WERI-Rb-1 (cell line): ENCODE data around the gene FAT1.

ENCODE experiments used
- DNase-seq: peaks from one replicate; pipeline ENCODE4 v3.0.0-alpha.2; 2020
- H3K27ac ChIP-seq: fragments of 250-450 bp; sonication (Bioruptor Pico); 2 replicates; pipeline ENCODE4 v1.5.1; 2020; ENCODE audit warnings: mild to moderate bottlenecking, moderate library complexity
- H3K27me3 ChIP-seq: fragments of 250-450 bp; sonication (Bioruptor Pico); 2 replicates; pipeline ENCODE4 v1.5.1; 2021; ENCODE audit warnings: mild to moderate bottlenecking, low read depth, moderate library complexity; ENCODE audit not compliant: insufficient read depth, severe bottlenecking
- H3K36me3 ChIP-seq: fragments of 250-450 bp; sonication (Bioruptor Pico); 2 replicates; pipeline ENCODE4 v1.5.1; 2020; ENCODE audit warnings: mild to moderate bottlenecking, moderate library complexity
- H3K4me3 ChIP-seq: 2 replicates; pipeline ENCODE4 v1.5.1; 2011; ENCODE audit warnings: low read depth, mild to moderate bottlenecking, control low read depth, low read length
- H3K9me3 ChIP-seq: fragments of 250-450 bp; sonication (Bioruptor Pico); 2 replicates; pipeline ENCODE4 v1.5.1; 2021; ENCODE audit warnings: mild to moderate bottlenecking, moderate library complexity; ENCODE audit not compliant: severe bottlenecking
- CTCF ChIP-seq: IDR thresholded peaks from 2 replicates; pipeline ENCODE4 v1.5.1; 2011; ENCODE audit warnings: low read depth, mild to moderate bottlenecking, control low read depth, inconsistent platforms, low read length

The FAT1 gene

GRCh38 chr4:186767794-186768193, 44.1 kb upstream of the FAT1 start:
- Histone ChIP-seq H3K4me3 (no peak overlapping the region), H3K27ac (no peak overlapping the region), H3K36me3 (no peaks in the 10 kb centered on the region), H3K9me3 (peaks cover 4% of the 10 kb centered on the region), H3K27me3 (peaks cover 64% of the 10 kb centered on the region)
- no peak for TF ChIP-seq CTCF
- no peak for DNase-seq

GRCh38 chr4:186765673-186766546, 42.3 kb upstream of the FAT1 start:
- no peak for TF ChIP-seq CTCF
- DNase-seq: no peak
- H3K36me3 ChIP-seq: no peaks in the 10 kb centered on the region
- no peak overlapping the region for H3K4me3 ChIP-seq
- peaks cover 70% of the 10 kb centered on the region for H3K27me3 ChIP-seq
- peaks cover 4% of the 10 kb centered on the region for H3K9me3 ChIP-seq
- H3K27ac ChIP-seq: no peak overlapping the region

GRCh38 chr4:186765138-186765537, 41.5 kb upstream of the FAT1 start:
- Histone ChIP-seq H3K4me3 (no peak overlapping the region), H3K27me3 (peaks cover 75% of the 10 kb centered on the region), H3K27ac (no peak overlapping the region), H3K36me3 (no peaks in the 10 kb centered on the region), H3K9me3 (peaks cover 4% of the 10 kb centered on the region)
- TF ChIP-seq CTCF: no peak
- DNase-seq: no peak

- TF ChIP-seq CTCF: no peak
Measured at GRCh38 chr4:186764457-186764856, 40.8 kb upstream of the FAT1 start.

GRCh38 chr4:186762865-186763264, 39.2 kb upstream of the FAT1 start:
- TF ChIP-seq CTCF: no peak
- Histone ChIP-seq H3K36me3 (no peaks in the 10 kb centered on the region), H3K4me3 (no peak overlapping the region), H3K27ac (no peak overlapping the region), H3K9me3 (no peaks in the 10 kb centered on the region), H3K27me3 (peaks cover 92% of the 10 kb centered on the region)
- DNase-seq: no peak

More at GRCh38 chr4:186764457-186764856, 40.8 kb upstream of the FAT1 start:
- Histone ChIP-seq H3K27me3 (peaks cover 81% of the 10 kb centered on the region), H3K9me3 (peaks cover 4% of the 10 kb centered on the region), H3K4me3 (no peak overlapping the region), H3K27ac (no peak overlapping the region), H3K36me3 (no peaks in the 10 kb centered on the region)
- DNase-seq: no peak
